ENCODE data around the gene PRAME. TPM values are rescaled to one million over a fixed set of nuclear protein-coding genes. Genes with fewer than 3 reads are reported as not detected.
"Not testable (repeated sequence)": the region's sequence is repeated elsewhere in the genome, so short reads cannot be mapped to it uniquely, and the experiment has no call there.

PRAME gene
- total RNA-seq, 1 donor from 2014 or later, result 5.3 TPM

DNA sequence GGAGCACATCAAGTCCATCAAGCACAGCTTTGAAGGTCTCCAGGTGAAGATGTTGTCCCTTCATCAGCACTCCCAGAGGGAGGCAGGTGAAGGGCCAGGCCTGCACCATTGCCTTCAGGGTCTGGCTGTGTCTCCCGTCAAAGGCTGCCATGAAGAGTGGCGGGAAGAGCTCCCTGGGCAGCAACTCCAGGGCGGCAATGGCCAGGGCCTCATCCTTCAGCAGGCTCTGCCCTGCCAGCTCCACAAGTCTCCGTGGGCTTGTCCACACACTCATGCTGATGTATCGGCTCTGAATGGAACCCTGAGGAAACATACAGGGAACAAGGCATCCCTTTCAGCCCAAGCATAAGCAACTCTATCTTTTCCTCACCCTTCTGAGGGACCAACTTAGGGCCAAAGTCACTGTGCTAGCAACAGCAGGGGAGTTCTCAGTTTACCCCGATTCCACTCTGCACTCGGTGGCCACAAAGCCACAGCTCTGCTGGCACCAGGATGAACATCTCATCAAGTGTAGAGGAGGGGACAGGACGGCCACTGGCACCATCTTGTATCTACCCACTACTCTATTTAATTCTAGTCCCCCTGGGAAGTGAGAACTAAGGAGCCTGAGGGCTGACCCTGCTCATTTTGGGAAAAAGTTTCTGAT lies 8.2 kb downstream of the PRAME start:
- no peak for DNase-seq (ENCODE audit: low read depth)

DNA sequence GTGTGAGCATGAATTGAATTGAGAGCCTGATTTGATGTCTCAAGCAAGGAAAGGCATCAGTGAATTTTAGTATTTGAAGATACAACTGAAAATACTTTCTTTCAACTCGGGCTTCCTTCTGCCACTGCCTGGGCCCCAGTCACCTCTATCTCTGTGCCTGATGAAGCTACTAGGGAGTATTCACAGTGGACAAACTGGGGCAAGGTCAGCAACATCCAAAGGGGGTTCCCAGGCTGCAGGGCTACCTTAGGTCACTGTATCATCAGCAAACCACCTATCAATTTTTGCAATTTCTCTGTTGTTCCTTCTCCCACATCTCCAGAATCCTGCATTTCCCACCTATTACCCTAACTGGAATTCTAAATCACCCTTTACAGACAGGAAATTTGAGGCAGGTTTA lies 10.2 kb downstream of the PRAME start:
- DNase-seq (ENCODE audit: low read depth), result no peak

DNA sequence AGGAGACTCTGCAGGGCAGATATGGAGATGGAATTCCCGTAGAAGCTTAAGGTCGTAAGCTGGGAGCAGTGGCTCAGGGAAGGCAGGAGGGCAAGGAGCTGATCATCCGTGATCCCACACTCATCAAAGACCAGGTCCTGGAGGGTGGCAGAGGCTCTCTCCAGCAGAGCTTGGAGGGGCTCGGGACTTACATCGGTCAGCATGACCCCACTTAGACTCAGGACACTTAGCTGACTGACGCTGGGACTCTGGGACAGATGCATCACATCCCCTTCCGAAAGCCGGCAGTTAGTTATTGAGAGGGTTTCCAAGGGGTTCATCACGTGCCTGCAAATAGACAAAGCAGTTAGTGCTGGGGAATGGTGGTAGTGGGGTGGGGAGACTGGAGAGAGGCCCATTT lies 10.7 kb downstream of the PRAME start:
- DNase-seq (ENCODE audit: low read depth), result no peak

DNA sequence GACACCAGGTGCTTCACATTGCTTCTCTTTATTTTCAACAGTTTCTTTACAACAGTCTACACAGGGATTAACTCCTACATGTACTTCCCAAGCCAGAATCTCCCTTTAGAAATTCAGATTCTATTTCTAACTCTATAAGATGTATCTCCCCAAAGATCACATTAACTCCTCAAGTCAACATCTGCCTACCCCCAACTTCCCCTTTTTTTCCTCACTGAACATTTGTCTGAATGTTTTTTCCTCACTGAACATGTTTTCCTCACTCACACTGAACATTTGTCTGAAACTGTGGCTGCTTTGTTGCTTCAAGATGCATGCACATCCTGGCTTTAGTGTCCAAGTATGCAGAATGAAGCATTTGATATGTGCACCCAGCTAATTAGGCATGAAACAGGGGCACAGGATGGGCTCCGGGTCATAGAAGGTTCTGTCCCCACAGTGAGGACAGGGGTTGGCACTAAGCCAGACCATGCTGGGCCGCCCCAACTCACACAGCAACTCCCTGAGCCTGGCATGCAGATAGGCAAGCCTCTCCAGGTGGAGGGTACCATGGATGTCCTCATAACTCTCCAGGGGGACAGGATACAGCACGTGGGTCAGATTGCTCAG lies 11.3 kb downstream of the PRAME start:
- DNase-seq (ENCODE audit: low read depth), result no peak

DNA sequence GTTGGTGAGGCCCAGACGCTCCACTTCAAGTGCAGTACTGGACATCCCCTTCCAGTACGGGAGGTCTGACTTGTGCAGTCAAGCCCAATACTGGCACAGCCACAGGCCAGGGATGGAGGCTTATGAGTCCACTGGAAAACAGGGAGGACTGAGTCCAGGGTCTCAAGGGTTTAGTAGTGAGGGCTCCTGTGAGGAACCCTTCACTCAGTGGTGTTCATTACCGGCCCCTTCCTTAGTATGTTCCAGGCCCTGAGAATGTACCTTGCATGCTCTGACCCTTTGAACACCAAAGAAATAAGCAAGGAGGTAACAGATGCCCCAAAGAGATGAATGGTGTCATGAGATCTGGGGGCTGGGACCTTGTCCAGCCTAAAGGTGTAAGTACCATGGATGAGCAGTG lies 11.8 kb downstream of the PRAME start:
- DNase-seq (ENCODE audit: low read depth), result no peak

DNA sequence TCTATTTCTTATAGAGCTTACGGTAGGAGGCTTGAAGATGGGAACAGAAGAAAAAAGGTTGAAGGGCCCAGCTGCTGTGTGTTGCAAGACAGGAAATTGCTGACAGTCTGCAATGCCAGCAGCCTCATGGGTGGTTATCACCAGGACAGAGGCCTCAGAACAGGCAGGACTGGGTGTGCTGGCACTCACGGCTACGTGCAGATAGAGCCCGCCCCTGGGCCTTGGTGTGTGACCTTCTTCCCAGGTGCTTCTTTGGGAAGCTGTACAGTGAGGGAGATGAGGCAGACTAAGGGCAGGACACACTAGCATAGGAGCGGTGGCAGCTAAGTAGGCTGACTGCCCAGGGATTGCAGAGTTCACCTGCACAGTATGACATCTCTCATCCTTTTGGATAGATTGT lies 12.6 kb downstream of the PRAME start:
- no peak for DNase-seq (ENCODE audit: low read depth)

DNA sequence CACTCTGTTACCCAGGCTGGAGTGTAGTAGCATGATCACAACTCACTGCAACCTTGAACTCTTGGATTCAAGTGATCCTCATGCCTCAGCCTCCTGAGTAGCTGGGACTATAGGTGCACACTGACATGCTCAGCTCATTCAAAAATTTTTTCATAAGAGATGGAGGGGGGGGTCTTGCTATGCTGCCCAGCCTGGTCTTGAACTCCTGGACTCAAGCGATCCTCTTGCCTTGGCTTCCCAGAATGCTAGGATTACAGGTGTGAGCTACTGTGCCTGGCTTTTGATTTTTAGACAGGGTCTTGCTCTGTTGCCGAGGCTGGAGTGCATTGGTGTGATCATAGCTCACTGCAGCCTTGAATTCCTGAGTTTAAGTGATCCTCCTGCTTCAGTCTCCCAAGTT lies 14.0 kb downstream of the PRAME start:
- DNase-seq (ENCODE audit: low read depth), result no peak

DNA sequence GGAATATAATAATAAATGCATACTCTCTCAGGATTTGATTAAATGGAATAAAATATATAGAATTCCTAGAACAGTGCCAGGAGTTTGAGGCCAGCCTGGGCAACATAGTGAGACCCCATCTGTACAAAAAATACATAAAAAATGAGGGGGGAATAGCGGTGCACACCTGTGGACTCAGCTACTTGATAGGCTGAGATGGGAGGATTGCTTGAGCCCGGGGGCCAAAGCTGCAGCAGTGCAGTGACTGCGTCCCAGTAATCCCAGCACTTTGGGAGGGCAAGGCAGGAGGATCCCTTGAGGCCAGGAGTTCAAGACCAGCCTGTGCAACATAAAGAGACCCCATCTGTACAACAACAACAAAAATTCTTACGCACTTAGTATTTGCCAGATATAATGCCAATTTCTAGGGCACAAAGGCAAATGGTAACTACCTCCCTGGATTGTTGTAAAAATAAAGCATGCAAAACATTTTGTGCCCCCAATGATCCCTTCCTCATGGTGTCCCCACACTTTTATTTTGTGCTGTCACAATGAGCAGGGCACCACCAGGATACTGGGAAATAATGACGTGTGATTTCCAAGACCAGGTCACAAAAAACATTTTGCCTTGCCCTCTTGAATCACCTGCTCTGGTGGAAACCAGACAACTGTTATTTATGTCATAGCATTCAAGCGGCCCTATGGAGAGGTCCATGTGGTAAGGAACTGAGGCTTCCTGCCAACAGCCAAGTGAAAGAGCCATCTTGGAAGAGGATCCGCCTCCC lies 20.7 kb downstream of the PRAME start:
- no peak for DNase-seq (ENCODE audit: low read depth)

DNA sequence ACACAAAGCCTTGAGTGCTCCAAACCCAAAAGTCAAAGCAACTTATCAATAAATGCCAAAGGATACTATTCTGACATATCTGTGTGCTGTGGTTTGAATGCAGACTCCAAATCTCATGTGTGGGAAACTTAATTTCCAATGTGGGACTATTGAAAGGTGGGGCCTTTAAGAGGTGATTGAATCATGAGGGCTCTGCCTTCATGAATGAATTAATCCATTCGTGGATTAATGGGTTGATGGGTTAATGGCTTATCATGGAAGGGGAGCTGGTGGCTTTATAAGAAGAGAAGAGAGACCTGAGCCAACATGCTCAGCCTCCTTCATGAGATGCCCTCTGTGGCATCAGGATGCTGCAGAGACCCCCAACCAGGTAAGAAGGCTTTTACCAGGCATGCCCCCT lies 22.1 kb downstream of the PRAME start:
- no peak for DNase-seq (ENCODE audit: low read depth)

DNA sequence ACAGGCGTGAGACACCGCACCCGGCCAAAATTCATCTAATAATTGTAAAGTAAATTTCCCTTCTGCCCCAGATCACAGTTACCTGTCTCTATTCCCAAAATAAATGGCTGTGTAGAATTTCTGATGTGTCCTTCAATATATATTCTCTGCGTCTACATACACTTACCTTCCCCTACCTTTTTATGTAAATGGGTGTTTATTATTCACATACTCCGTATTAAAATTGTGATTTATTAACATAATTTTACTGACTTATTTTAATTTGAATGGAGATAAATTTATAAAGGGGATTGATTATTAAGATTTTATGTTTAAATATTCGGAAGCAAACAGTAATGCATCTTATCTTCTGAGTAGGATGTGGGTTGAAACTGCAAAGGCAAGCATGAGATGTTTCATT lies 22.6 kb downstream of the PRAME start:
- no peak for DNase-seq (ENCODE audit: low read depth)

DNA sequence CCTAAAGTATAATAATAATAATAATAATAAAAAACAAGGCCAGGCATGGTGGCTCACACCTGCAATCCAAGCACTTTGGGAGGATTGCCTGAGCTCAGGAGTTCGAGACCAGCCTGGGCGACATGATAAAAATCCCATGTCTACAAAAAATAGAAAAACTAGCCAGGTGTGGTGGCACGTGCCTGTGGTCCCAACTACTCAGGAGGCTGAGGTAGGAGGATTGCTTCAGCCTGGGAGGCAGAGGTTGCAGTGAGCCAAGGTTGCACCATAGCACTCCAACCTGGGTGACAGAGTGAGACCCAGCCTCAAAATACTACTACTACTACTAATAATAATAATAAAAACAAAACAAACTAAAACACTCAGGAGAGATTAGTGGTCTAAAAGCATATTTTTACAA lies 23.4 kb downstream of the PRAME start:
- DNase-seq (ENCODE audit: low read depth), result no peak

DNA sequence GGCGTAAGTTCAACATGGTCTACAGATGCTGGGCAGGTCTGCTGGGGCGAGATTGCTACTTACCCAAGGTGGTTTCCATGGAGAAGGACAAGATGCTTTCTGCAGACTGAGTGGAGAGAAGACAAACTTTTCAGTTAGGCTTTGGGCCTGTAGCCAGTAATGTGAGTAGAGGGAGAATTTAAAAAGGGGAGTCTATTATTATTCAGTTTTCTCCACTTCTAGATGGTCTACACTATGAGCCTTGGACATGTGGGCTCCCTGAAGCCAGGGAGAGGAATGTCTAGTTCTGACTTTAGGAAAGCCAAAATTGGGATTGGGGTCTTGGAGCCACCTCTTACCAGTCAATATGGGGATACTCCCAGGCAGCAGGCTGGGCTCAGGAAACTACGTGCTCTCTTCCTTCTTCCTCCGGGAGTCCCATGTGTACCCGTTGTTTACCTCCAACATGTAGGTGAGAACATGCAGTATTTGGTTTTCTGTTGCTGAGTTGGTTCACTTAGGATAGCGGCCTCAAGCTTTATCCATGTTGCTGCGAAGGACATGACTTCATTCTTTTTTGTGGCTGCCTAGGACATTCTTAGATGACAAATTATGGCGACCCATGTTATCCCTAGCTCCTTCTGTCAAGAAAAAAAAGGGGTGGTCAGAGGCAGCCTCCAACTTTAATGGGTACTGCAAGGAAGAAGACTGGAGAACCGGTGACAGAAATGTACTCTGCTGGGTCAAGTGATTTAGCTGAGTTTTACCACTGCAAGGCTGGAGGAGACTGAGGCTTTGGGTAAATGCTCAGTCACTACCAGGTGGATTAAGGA lies 24.3 kb downstream of the PRAME start:
- no peak for DNase-seq (ENCODE audit: low read depth)

DNA sequence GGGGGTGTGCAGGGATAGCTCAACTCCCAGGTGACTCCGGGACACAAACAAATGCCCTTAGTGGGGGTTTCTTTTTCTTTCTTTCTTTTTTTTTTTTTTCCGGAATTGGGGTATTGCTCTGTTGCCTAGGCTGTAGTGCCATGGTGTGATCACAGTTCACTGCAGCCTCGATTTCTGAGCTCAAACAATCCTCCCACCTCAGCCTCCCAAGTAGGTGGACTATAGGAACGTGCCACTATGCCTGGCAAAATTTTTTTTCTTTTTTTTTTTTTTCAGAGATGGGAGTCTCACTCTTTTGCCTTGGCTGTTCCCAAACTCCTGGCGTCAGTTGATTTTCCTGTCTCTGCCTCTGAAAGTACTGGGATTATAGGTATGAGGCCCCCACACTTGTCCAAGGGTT lies 25.2 kb downstream of the PRAME start:
- no peak for DNase-seq (ENCODE audit: low read depth)

DNA sequence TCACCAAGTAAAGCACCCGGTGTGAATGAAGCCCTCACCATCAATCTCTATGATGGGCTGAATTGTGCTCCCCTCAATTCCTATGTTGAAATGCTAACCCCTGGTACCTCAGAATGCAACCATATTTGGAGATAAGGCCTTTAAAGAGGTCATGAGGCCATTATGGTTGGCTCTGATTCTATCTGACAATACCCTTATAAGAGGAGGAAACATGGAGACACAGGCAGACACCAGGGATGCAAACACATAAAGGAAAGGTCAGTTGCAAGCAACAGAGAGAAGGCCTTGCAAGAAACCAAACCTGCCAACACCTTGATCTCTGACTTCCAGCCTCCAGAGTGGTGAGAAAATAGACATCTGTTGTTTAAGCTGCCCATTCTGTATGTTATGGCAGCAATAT lies 25.6 kb downstream of the PRAME start:
- DNase-seq (ENCODE audit: low read depth), result no peak

DNA sequence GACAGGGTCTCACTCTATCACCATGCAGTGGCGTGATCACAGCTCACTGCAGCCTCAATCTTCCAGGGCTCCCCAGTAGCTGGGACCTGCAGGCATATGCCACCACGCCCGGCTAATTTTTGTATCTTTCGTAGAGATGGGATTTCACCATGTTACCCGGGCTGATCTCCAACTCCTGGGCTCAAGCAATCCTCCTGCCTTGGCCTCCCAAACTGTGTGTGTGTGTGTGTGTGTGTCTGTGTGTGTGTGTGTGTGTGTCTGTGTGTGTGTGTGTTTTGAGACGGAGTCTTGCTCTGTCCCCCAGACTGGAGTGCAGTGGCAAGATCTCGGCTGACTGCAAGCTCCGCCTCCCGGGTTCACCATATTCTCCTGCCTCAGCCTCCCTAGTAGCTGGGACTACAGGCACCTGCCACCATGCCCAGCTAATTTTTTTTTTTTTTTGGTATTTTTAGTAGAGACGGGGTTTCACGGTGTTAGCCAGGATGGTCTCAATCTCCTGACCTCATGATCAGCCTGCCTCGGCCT lies 26.5 kb downstream of the PRAME start:
- not testable (repeated sequence) for DNase-seq (ENCODE audit: low read depth)

DNA sequence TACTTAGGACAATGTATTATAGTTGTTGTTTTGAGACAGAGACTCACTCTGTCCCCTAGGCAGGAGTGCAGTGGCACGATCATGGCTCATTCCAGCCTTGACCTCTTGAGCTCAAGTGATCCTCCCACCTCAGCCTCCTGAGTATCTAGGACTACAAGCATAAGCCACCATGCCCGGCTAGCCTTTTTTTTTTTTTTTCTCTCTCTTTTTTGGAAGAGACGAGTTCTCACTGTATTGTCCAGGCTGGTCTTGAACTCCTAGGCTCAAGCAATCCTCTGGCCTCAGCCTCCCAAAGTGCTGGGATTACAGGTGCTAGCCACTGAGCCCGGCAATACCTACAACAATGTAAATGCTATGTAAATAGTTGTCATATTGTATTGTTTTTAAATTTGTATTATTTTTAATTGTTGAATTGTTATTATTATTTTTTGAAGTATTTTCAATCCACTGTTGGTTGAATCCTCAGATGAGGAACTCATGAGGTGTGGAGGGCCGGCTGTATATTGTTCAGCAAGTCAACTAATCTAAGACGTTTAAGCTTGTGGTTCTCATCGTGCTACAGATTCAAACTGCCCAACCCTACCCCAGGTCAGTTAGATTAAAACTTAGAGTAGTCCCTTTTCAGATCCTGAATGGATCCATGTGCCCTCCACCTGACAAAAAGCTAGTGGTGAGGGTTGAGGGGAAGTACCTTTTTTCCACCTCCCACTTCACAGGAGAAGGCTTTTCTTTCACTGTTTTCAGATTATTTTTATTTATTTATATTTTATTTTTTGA lies 27.1 kb downstream of the PRAME start:
- DNase-seq (ENCODE audit: low read depth), result no peak

DNA sequence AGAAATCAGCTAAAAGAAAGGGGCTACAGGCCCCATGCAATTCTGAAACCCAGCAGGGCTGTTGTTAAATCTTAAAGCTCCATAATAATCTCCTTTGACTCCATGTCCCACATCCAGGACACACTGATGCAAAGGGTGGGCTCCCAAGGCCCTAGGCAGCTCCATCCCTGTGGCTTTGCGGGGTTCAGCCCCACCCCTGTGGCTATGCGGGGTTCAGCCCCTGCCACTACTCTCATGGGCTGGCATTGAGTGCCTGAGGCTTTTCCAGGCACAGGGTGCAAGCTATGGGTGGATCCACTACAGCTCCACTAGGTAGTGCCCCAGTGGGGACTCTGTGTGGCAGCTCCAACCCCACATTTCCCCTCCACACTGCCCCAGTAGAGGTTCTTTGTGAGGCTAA lies 30.3 kb downstream of the PRAME start:
- no peak for DNase-seq (ENCODE audit: low read depth)

DNA sequence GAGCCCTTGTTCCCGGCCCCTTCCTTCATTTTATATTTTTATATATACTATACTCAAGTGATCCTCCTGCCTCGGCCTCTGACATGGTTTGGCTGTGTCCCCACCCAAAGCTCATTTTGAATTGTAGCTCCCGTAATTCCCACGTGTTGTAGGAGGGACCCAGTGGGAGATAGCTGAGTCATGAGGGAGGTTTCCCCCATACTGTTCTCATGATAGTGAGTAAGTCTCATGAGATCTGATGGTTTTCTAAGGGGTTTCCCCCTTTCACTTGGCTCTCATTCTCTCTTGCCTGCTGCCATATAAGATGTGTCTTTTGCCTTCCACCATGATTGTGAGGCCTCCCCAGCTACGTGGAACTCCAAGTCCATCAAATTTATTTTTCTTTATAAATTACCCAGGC lies 31.8 kb downstream of the PRAME start:
- DNase-seq (ENCODE audit: low read depth), result no peak

DNA sequence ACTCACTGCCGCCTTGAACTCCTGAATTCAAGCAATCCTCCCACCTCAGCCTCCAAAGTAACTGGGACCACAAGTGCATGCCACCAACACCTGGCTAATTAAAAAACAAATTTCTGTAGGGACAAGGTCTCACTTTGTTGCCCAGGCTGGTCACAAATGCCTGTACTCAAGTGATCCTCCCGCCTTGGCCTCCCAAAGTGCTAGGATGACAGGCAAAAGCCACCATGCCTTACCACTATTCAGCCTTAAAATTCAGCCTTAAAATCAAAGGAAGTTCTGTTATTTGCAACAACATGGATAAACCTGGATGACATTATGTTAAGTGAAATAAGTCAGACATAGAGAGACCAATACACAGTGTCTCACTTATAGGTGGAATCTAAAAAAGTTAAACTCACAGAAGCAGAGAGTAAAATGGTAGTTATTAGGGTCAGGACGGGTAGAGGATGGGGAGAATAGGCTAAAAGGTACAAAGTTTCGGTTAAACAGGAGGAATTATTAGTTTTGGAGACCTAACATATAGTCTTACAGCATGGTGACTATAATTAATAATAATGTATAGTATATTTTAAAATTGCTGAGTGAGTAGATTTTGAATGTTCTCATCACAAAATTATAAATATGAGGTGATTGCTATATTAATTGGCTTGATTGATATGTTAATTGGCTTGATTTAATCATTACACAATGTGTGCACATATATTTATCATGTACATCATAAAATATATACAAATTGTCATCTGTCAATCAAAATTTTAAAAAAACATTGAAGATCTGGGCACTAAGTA lies 32.7 kb downstream of the PRAME start:
- no peak for DNase-seq (ENCODE audit: low read depth)

DNA sequence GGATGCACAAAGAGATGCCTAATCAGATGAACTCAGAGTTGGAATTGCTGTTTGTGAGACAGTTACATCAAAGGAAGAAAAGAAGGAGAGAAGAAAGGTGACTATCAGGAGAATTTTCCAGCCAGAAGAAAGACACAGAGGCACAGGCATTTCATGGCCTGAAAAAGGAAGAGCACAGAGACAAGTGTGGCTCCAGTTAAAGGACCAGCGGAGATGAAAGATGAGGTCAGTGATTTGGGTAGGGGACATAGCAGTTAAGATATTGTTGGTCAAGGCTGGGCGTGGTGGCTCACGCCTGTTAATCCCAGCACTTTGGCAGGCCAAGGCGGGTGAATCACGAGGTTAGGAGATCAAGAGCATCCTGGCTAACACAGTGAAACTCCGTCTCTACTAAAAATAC lies 35.6 kb downstream of the PRAME start:
- no peak for DNase-seq (ENCODE audit: low read depth)

DNA sequence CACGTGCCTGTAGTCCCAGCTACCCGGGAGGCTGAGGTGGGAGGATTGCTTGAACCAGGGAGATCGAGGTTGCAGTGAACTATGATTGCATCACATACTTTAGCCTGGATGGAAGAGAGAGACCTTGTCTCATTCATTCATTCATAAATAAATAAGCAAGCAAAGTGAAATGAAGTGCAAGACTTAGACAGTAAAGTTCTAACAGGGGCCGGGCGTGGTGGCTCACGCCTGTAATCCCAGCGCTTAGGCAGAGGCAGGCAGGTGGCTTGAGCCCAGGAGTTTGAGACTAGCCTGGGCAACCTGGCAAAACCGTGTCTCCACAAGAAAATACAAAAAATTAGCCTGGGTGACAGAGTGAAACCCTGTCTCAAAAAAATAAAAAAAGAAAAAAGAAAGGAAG lies 37.4 kb downstream of the PRAME start:
- no peak for DNase-seq (ENCODE audit: low read depth)
